NCI-H1930 (cell line): ENCODE results near the gene RUNX2.
"Not testable (repeated sequence)": the region's sequence is repeated elsewhere in the genome, so short reads cannot be mapped to it uniquely, and the experiment has no call there.

Experiments used
- DNase-seq, 2 experiments: peaks; one replicate each; lab custom pipeline; 2025; lab: John Stamatoyannopoulos, UW

RUNX2 gene

DNA sequence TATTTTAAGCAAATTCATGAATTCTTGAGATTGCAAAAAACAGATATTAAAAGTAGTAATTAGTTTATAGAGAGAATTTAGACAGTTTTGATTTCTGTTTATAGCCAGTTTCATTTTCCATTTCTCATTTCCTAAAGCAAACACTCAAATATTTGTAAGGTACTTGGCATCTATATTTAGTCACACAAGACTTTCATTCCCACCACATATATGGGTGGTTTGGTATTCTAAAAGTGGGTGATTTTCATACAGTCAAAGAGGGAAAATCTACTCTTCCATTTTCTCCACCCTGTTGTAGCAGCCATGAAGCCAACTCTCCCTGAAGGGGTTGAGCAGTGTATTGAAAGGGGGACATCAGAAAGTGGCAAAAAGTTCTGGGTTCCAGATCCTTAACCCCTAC, 230.7 kb downstream of the RUNX2 start:
- no peak for DNase-seq

DNA sequence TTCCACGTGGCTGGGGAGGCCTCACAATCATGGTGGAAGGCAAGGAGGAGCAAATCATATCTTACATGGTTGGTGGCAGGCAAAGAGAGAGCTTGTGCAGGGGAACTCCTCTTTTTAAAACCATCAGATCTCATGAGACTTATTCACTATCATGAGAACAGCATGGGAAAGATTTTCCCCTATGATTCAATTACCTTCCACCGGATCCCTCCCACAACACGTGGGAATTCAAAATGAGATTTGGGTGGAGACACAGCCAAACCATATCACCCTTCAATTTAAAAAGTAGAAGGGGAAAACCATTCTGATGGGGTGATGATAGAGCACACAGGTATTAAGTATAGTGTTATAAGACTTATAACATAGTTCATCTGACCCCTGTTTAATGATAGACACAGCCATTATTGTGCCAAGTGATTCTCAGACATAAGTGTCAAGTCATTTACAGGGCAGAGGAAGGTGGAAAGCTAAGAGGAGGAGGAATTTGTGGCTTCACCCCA, 232.2 kb downstream of the RUNX2 start:
- DNase-seq: not testable (repeated sequence)

DNA sequence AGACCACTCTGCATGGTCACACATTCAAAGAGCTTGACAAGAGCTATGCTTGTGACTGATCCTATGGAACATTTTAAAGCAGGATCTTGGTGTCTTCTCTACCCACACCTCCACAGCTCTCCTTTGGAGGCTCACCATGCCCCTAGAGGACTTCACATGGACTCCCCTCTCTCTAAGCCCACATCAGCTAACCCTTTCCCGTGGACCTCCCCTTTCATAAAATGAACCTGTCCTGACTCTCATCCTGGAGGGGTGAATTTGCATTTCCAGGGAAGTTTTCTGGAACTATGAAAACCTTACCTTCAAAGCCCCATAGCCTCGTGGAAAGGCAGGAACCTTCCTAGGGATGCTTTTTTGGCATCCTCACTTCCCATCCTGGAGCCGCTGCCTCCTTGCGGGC, 234.0 kb downstream of the RUNX2 start:
- DNase-seq: no peak

DNA sequence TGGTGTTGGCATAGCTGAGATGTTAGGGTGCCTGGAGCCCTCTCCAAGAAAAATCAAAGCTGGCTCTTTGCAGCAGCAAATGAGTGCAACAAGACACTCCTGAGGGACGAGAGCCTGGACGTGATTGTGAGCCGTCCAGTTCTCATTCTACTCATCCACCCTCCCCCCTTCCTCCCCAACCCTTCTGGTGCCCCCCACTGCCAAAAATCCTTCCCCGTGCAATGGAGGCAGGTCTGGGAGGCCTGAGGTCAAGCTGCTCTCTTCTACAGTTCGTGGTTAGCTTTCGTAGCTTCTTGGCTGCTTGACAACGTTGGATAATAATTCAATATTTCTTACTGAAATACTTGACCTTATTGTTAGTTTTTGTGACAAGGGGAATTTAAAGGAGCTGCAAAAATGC, 234.9 kb downstream of the RUNX2 start:
- no peak for DNase-seq

DNA sequence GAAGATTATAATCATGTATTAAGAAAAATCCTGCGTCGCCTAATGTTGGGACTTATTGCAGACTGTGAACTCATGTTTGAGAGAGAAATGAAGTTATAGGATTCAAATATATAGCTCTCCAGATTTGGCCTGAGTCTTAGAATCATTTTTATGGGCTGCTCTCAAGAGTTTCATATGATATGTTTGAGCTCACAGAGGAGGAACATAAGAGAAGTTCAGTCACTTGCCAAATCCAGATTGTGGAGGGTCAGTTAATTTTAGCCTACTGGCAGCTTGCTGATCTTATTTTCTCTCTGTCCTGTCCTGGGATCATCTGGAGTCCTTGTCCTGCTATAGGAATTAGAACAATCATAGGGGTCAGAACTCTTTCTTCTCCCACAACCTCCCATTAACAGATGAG, 235.7 kb downstream of the RUNX2 start:
- no peak for DNase-seq

DNA sequence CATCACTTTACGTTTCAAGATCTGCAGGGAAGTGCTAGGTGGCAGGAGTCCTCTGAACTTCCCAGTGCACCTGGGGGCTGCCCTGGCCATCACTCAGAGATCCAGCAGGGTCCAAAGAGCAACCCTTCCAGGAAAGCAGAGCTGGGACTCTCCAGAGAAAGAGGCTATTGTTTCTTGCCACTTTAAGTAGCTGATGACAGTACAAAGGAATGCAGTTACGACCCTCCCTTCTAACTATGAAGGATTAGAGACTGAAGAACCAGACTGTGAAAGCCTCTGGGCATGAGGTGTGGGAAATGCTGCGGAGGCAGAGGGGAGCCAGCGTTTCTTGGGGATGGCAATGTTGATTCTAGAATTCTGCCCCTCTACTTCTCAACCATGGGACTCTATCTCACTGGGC, 238.8 kb downstream of the RUNX2 start:
- no peak for DNase-seq

DNA sequence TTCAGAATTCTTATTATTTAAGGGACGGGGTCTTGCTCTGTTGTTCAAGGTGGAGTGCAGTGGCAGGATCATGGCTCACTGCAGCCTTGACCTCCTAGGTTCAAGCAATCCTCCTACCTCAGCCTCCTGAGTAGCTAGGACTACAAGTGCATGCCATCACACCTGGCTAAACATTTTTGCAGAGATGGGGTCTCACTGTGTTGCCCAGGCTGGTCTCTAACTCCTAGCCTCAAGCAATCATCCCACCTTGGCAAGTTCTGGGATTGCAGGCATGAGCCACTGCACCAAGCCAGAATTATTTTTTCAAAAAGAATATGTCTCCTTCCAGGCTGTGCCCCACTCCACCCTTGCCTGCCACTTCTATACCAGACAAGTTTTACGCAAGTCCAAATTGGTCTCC, 239.7 kb downstream of the RUNX2 start:
- DNase-seq: no peak

DNA sequence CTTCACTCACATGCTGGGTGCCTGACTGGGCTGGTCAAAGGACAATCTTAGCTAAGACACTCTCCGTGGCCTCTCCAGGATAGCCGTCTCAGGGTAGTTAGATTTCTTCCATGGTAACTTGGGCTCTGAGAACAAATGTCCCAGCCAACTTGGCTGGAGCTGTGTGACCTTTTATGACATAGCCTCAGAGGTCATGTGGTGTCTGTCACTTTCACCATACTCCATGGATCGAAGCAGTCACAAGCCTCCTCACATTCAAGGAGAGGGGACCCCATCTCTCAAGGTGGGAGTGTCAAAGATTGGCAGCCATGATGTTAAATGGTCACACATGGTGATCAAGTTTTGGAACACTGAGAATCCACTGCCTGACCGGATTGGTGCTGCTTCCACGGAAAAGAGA, 240.5 kb downstream of the RUNX2 start:
- DNase-seq: no peak

DNA sequence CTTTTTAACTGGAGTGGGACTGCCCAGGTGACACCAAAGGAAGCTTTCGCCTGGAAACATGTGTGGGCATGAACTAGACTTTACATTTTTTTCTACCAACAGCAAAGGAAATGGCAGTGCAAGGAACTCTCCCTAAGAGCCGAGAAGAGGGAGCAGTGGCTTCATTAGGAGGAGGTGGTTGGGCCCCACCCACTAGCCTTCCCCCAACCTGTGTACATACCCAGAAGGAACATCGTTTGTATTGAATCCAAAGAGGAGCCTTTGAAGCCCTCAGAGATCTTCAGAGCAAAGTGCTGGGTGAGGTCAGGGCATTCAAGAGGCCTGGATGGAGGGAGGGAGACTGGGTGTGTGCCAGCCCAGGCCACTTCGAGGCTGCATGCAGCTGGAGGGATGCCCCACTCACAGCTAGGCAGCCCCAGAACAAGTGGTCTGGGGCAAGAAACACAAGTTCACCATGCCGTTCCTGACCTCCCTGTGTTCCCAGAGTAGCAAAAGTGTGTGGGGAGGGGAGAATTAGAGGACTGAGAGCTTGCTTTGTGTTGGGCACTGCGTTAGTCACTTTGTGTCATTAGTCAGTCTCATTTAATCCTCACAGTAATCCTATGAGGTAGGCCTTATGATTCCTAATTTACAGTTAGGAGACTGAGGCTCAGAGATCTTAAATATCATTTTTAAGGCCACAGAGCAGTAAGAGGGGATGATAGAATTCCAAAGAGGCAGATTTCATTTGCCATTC, 241.2 kb downstream of the RUNX2 start:
- no peak for DNase-seq

DNA sequence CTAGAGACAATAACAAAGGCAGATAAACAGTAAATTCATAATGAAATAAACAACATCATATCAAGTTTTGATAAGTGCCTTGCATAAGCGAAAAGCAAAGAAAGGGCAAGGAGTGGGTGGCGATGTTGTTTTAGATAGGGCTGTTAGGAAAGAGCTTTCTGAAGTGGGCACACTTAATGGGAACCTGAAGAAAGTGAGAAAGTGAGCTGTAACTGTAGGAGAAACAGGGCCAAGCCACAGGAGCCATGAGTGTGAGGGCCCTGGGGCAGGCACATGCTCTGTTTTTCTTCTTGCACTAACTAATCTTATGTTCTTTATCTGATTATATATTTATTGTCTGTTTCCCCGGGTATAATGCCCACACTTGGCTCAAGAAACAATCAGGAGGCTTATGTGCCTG, 243.0 kb downstream of the RUNX2 start:
- no peak for DNase-seq

DNA sequence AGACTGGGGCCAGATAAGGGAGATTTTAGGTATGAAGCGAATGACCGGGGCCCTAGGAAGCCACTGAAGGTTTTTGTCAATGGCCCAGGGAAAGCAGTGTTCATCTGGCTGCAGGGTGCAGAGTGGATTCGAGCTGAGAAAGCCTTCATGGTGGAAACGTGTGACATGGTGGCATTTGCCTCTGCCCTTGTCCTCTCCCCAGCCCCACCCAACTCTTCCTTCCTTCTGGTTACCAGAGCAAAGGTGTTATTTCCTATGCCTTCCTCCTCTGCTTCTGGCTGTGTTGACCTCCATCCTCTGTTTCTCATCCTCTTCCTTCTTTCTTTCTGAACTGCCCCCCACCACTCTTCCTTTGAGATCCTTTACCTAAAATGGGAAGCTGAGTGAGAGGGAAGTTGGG, 244.7 kb downstream of the RUNX2 start:
- DNase-seq: no peak

DNA sequence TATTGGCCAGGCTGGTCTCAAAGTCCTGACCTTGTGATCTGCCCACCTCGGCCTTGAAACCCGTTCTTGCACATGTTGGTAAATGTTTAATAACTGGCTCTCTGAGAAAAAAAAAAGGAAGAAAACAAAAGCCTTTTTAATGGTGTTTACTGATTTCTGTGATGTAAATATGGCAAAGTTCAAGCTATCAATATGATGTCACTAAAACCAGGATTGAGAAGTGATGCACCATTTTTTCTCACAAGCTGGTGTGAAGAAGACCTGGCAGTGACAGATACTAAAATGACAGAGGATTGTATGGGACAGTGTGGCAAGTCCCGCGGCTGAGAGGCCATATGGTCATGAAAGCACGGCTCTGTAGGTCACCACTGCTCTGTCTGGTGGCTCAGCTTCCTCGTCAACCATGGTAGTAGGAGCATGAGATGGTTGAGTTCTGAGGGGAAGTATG, 245.9 kb downstream of the RUNX2 start:
- no peak for DNase-seq

DNA sequence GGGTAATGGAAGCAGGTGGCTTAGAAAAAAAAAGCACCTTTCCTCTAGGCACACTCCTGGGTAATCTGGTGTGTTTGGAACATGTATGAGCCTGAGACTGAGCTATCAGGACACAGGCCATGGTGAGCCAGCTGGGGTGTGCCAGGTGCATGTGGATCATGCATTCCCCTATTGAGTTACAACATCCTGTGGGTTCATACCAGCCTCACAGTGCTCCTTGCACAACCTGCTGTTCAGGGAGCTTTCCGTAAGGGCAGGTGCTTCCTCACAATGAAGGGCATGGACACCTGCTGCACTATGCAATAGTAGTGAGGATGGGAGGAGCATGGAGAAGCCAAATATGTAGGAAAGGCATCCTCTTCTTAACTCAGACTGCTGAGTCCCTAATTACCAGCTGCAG, 246.8 kb downstream of the RUNX2 start:
- DNase-seq: no peak

DNA sequence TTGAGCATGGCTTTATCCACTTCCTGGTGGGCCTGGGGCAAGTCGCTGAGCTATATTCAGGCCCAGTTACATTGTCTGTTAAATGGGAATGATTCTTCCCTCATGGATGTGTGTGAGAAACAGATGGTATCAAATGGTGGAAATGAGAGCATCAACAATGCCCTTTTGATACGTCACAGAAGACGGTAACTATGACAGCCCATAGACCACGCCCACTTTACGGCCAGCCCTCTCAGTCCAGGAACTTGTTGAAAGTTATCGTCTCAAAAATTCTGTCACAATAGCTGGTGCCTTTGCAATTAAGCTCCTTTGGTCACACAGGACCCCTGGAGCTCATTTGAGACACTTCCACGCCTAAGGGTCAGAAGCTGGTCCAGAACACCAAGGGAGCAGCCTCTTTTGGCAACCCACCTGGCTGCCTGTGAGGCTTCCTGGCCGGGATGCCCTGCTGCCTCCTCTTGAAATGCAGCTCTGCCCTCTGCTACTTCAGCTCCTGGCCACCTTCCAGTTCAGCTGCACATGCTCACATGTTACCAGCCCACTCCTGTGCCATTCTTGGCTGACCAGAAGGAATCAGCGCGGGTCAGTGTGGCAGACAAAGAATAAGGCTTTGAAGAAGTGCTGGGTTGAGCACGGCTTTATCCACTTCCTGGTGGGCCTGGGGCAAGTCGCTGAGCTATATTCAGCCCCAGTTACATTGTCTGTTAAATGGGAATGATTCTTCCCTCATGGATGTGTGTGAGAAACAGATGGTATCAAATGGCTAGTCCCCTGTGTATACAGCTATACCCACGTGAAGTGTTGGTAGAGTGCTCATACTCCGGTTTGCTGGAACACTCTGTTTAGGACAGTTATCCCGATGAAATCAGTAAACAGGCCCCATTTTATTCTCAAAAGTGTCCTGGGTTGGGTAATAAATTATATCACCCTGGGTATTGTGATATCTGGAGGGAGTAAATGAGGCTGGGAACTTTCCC, 248.8 kb downstream of the RUNX2 start:
- no peak for DNase-seq

DNA sequence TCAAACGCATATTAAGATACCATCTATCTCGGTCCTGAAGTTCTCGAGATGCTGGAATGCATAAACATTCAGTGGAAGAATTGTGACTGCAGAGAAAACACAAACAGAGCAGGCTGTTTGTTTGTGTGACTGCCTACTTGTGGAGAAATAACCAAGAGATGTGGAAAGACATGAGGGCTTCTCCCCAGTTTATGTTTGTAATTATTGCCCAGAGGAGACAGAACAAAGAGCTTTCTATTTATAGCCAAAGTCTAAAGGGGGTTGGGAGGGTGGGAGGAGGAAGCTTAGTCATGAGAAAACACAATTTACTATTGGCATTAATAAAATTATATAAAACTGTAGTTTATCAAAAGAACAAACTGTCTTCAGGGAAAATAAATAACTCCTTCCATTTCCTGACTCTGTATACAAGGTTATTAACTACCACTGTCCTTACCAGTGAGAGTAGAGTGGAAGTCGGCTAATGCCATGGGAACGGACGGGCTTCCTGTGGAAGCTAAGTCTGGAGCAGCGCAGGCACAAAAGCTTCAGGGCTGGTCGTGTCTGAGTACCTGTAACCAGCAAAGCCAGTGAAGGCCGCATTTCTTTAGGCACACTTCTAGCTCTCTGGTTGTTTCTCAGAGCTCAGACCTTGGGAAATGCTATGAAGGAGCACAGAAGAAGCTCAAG, 249.8 kb downstream of the RUNX2 start:
- DNase-seq: no peak

DNA sequence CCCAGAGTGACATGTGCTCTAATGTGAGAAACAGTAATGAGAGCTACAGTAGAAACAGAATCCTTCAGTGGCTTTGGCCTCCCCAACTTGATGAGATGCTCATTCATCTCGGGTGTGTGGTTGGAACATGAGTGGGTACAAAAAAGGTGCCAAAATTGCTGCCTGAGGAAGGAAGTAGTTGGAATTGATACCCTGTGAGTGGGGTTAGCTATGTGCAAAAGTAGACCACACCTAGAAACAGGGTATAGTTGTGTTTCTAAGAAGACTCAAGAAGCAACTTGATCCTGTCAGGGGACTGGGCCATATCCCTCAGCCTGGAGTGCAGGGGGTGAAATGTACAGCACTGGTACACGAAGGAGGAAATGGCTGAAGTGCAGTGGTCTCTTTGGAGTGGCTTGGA, 256.0 kb downstream of the RUNX2 start:
- no peak for DNase-seq

DNA sequence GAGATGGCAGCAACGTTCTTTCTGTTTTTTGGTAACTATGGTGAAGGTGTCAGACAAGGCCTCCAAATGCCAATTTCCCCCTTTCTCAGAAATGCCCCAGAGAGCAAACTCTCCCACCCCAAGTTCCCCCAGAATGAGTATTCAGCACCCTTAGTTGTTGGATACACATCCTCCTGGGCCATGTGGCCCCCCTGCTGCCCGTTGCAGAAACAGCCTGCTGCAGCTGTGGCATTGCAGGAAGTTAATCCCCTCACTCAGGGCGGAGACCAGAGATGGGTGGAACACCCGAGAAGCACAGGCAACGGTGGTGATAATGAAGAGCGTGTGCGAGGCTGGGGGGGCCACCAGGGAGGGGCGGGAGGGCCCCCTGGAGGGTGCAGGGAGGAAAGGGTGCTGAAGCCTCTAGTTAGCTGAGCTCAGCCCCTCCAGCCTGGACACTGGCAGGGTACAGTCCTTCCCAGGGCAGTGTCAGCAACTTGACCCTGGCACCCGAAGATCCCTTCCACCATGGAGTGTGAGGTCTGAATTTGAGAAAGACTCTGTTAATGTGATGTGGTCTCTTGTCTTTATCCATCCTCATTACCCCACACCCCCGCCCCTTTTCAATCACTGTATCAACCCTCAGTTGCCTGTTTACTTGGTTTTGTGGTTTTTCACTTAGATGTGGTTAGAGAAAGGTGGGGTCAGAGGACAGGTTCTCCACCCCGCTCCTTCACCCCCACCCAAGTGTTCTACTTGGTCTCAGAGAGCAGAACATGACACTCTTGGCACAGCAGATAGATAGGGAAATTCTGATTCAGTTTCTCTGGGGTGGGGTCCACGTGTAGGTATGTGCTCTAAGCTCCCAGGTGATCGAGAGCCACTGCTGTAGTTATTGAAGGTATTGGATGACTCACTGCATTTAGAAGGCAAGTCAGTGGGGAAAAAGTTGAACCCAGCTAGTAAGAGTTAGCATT, 258.4 kb downstream of the RUNX2 start:
- DNase-seq: no peak

DNA sequence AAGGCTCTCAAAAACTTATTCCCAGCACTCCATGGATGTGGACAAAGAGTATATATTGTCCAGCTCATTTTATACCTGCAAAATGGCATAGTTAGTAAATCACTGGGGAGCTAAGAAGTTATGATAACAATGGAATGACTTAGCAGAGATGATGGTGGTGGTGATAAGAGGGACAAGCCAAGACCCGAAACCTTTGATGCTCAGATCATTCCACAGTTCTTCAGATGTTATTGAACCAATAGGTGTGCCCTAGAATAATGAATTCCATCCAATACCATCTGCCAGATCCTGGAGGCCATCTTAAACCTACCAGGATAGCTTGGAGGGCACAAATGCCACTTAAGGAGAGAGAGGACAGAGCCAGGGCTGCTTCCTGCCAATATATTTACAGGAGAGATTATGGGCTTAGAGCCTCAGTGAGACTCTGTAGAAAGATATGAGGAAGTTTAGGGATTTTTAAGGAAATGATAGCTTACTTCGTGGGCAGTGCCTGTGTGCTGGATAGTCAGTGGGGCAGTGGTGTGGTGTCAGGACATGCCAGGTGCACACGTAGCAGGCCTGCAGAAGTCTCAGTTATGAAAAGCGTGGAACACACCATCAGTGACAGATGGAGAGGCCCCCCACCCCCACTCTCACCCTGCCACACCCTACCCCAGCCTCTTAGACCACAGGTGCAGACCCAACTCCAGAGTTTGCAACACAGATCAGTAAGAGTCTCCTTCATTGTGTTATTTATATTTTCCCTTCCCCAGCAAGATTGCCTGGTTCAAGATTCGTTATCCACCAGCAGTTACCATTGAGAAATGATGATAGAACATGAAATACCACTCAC, 259.3 kb downstream of the RUNX2 start:
- no peak for DNase-seq

DNA sequence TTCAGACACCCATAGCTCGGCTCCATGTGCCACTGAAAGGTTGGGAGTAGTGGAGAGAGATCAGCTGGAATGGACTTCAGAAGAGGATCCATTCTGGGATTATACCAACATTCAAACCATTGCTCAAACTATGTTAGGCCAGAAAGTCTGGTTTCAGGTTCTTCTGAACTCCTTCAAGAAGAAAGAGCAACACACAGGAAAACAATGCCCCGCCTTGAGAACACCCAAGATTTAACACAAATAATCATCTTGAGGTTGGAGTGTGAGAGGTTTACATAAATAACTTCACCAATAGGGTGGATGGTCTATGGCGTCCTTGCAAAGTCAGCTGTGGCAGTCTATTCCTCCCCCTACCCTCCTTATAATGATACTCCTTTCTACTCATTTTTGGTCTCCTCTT, 261.2 kb downstream of the RUNX2 start:
- no peak for DNase-seq

DNA sequence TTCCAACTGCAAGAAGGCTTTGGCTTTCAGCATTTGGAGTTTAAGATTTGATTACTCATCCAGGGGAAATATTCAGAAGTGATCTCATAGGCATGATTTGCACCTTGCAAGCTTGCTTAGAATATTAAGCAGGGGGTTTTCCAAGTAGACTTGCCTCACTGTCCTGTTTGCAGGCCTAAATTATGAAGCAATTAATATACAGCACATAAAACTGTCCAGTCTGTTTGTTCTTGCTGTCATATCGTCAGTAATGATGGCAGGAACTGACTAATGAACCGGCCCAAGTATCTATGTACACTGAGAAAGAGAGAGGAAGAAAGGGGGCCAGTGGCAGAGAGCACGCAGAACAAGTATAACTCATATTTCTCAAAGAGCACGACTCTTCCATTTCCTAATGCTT, 262.1 kb downstream of the RUNX2 start:
- no peak for DNase-seq
